ENCODE measurements around the gene GMEB2.

The GMEB2 gene

DNA sequence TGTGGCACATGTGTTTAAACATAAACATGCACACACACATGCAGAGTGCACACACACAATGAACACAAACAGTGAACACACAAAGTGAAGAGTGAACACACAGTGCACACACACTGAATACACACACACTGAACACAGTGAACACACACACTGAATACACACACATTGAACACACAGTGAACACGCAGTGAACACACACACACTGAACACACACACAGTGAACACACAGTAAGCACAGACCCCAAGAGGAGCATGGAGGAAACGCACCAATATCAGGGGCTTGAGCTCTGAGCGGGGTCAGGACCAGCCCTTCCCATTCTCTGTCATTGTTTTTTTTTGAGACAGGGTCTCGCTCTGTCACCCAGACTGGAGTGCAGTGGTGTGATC is 35.8 kb downstream of the GMEB2 start:
- TF ChIP-seq, protein P1, sequence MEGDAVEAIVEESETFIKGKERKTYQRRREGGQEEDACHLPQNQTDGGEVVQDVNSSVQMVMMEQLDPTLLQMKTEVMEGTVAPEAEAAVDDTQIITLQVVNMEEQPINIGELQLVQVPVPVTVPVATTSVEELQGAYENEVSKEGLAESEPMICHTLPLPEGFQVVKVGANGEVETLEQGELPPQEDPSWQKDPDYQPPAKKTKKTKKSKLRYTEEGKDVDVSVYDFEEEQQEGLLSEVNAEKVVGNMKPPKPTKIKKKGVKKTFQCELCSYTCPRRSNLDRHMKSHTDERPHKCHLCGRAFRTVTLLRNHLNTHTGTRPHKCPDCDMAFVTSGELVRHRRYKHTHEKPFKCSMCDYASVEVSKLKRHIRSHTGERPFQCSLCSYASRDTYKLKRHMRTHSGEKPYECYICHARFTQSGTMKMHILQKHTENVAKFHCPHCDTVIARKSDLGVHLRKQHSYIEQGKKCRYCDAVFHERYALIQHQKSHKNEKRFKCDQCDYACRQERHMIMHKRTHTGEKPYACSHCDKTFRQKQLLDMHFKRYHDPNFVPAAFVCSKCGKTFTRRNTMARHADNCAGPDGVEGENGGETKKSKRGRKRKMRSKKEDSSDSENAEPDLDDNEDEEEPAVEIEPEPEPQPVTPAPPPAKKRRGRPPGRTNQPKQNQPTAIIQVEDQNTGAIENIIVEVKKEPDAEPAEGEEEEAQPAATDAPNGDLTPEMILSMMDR (IDR thresholded peaks at IDR 0.05; ENCODE audit: insufficient read depth, low read depth, low read length, missing control alignments), result no peak
- DNase-seq (ENCODE audit: low read depth), result no peak
- no peak overlapping the region for H3K4me3 ChIP-seq (ENCODE audit: low read length)

DNA sequence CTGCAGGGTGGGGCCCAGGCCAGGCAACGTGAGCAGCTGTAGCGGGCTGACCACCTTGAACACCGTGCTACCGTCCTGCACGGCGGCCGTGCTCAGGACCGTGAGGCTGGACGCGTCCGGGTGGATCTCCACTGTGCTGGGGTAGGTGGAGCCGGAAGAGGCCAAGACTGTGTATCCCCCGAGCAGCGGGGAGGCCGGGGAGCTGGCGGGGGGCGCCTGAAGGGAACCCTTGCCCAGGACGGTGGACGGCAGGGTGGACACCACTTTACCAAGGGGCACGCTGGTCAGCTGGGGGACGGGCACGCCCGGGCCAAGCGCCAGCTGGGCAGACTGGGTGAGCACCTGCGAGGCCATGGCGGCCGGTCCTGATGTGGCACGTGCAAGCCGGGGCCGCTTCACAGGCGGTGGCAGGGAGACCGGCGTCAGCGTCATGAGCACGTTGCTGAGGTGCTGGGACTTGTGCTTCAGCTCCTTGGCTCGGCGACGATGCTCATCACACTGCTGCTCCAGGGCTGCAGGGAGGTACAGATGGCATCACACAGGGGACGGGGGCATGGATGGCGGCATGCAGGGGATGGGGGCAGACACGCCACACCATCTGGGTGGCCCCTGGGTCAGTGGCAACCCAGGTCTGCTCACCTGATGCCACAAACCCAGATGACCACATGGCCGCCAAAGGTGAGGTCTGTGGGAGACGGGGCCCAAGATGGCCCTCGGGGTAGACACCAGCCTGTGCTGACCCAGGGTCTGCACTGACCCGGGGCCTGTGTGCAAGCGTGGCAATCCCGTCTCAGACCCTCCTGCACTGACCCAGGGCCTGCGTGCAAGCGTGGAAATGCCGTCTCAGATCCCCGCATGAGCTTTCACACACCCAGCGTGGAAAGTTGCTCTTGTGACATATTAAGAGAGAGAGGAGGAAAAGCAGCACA is 36.4 kb downstream of the GMEB2 start:
- DNase-seq (ENCODE audit: low read depth), result no peak
- no peak overlapping the region for H3K4me3 ChIP-seq (ENCODE audit: low read length)
- TF ChIP-seq, protein P1 (IDR thresholded peaks at IDR 0.05; ENCODE audit: insufficient read depth, low read depth, low read length, missing control alignments), result no peak

GRCh38 chr20:63589261-63590217 is 37.4 kb downstream of the GMEB2 start:
- TF ChIP-seq, protein P1 (IDR thresholded peaks at IDR 0.05; ENCODE audit: insufficient read depth, low read depth, low read length, missing control alignments), result no peak
- no peak overlapping the region for H3K4me3 ChIP-seq (ENCODE audit: low read length)
- no peak for DNase-seq (ENCODE audit: low read depth)

DNA sequence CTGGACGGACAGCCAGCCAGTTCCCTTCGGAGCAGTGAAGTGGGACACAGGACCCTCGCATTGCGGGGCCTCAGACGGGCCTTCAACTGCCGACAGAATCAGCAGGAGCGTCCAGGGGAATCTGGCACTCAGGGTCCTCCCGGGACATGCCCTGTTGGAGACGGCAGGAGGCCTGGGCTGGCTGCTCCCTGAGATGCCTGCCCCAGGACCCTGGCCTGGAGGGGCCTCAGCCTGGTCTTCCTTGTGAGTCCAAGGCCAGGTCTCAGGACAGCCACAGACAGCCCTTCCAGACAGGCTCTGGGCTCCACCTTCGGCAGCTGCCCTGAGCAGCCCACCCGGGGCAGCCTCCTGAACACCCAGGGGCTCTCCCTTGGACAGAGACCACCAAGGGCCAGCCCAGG is 38.3 kb downstream of the GMEB2 start:
- DNase-seq (ENCODE audit: low read depth), result no peak
- TF ChIP-seq, protein P1 (IDR thresholded peaks at IDR 0.05; ENCODE audit: insufficient read depth, low read depth, low read length, missing control alignments), result no peak

DNA sequence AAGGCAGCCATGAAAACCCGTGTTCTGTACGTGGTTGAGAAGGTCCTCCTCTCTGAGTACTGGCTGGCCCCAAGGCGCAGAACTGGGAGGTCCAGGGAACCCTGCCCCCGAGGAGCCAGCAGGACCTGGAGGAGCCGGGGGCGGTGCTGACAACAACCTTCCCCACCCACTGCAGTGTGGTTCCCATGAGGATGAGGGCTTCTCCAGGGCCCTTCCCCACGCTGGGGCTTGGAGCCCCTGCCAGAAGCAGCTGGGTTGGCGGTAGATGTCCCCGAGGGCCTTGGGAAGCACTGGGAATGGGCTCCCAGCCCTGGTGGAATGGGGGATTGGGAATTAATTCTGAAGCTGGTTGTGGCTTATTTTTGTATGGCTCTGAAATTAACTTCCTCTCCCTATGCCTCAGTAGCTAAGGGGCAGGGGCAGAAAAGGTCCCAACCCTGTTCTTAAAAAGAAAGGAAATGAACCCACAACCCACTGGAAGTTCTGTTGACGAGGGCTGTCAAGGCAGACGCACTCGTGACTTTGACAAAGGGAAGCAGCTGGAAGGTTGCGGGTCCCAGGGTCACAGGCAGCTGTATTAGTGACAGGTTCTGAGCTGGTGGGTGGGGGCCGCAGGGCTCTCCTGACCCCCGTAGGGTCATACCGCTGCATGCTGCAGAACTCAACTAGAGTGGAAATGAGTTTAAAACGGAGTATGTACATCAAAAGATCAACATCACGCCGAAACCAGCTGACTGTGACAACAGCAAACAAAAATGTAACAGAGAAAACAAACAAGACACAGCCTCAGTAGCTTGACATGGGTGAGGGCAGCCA is 38.9 kb downstream of the GMEB2 start:
- H3K4me3 ChIP-seq (ENCODE audit: low read length), result no peak overlapping the region
- DNase-seq (ENCODE audit: low read depth), result no peak
- TF ChIP-seq, protein P1 (IDR thresholded peaks at IDR 0.05; ENCODE audit: insufficient read depth, low read depth, low read length, missing control alignments), result no peak

More for the DNA sequence above, 38.3 kb downstream of the GMEB2 start:
- no peak overlapping the region for H3K4me3 ChIP-seq (ENCODE audit: low read length)

DNA sequence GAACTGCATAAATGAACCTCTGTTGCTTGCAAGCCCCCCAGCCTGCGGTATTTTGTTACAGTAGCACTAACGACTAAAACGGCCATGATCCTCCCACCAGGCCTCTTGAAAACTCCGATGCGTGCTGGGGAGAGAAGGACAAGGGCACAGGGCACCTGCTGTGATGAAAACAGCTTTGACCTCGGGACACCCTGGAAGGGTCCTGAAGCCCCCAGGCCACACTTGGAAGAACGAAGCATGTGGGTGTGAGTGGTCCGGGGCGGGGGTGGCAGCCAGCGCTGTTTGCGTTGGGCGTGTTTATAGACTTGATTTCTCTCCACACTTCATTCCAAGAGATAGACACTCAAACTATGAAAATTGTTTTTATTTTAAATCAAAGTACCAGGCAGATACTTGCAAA is 39.6 kb downstream of the GMEB2 start:
- H3K4me3 ChIP-seq (ENCODE audit: low read length), result no peak overlapping the region
- TF ChIP-seq, protein P1 (IDR thresholded peaks at IDR 0.05; ENCODE audit: insufficient read depth, low read depth, low read length, missing control alignments), result no peak
- no peak for DNase-seq (ENCODE audit: low read depth)
